H1 (cell line): Measurements from ENCODE around the gene JADE3. TPM values are rescaled to one million over a fixed set of nuclear protein-coding genes. Genes with fewer than 3 reads are reported as not detected.

Experiments
- CTCF ChIA-PET: fragments of 300-600 bp; sonication (Branson Sonifier 250); formaldehyde crosslinking; loops from one replicate; lab custom pipeline; 2021; ENCODE audit not compliant: partially characterized antibody; lab: Charles Lee
- POLR2A ChIA-PET: fragments of 300-600 bp; sonication (Branson Sonifier 250); formaldehyde crosslinking; loops from one replicate; lab custom pipeline; 2021; ENCODE audit warnings: inconsistent platforms; ENCODE audit not compliant: partially characterized antibody; lab: Charles Lee
- DNase-seq, 2 experiments: peaks; one replicate each; pipeline versions ENCODE4 v3.0.0 to v3.0.0-alpha.2; 2010 to 2022; ENCODE audit warnings: low spot score in 2 of 2, low read depth in 1 of 2, mixed read lengths in 1 of 2
- FAIRE-seq: peaks from 2 replicates; lab custom pipeline; 2011; peaks lifted over from hg19 to GRCh38; lab: Jason Lieb, UNC
- H2AFZ ChIP-seq: 2 replicates; pipeline ENCODE4 v1.8.1; 2012; ENCODE audit warnings: low read length, inconsistent platforms
- H2AK5ac ChIP-seq: 2 replicates; pipeline ENCODE4 v1.6.1; 2013; ENCODE audit warnings: low read depth, low read length
- H2BK120ac ChIP-seq: replicated peaks from 2 replicates; pipeline ENCODE3; 2013; ENCODE audit warnings: low read depth, low read length, inconsistent platforms
- H2BK12ac ChIP-seq: 2 replicates; pipeline ENCODE4 v1.6.1; 2013; ENCODE audit warnings: low read depth, low read length
- H2BK15ac ChIP-seq: 2 replicates; pipeline ENCODE4 v1.6.1; 2013; ENCODE audit warnings: low read length
- H2BK20ac ChIP-seq: 2 replicates; pipeline ENCODE4 v1.6.1; 2013; ENCODE audit warnings: low read length
- H2BK5ac ChIP-seq: 2 replicates; pipeline ENCODE4 v1.6.1; 2013; ENCODE audit warnings: low read depth, low read length
- H3K14ac ChIP-seq: 2 replicates; pipeline ENCODE4 v1.6.1; 2013; ENCODE audit warnings: inconsistent platforms; ENCODE audit not compliant: insufficient read length
- H3K18ac ChIP-seq: 2 replicates; pipeline ENCODE4 v1.6.1; 2013; ENCODE audit warnings: low read length; ENCODE audit errors: extremely low read depth
- H3K23ac ChIP-seq: 2 replicates; pipeline ENCODE4 v1.6.1; 2013; ENCODE audit warnings: inconsistent platforms; ENCODE audit not compliant: insufficient read length
- H3K23me2 ChIP-seq: 2 replicates; pipeline ENCODE4 v1.6.1; 2013; ENCODE audit warnings: low read depth, low read length
- H3K27ac ChIP-seq: 2 replicates; pipeline ENCODE4 v1.6.1; 2011; ENCODE audit warnings: low read depth, low read length, inconsistent platforms
- H3K27me3 ChIP-seq, 4 experiments: replicated peaks in 1 of 4; 1 replicate in 1 of 4; 2 replicates in 3 of 4; pipeline versions ENCODE4 v1.6.1 to v1.8.1; 2011 to 2013; ENCODE audit warnings: low read length in 3 of 4, mild to moderate bottlenecking in 3 of 4, inconsistent platforms in 2 of 4, mixed read lengths in 2 of 4, moderate library complexity in 1 of 4; ENCODE audit not compliant: control insufficient read depth in 3 of 4, insufficient read depth in 3 of 4; ENCODE audit errors: extremely low read depth in 1 of 4
- H3K36me3 ChIP-seq, 4 experiments: 2 replicates each; pipeline versions ENCODE4 v1.6.1 to v1.8.1; 2011 to 2013; ENCODE audit warnings: mild to moderate bottlenecking in 4 of 4, low read length in 3 of 4, moderate library complexity in 2 of 4, control low read depth in 1 of 4, inconsistent platforms in 1 of 4; ENCODE audit not compliant: insufficient read depth in 4 of 4, control insufficient read depth in 2 of 4
- H3K4ac ChIP-seq: replicated peaks from 2 replicates; pipeline ENCODE3; 2013; ENCODE audit warnings: low read length, low read depth, mixed read lengths, inconsistent platforms; ENCODE audit not compliant: insufficient read length
- H3K4me1 ChIP-seq, 4 experiments: replicated peaks in 1 of 4; 1 replicate in 1 of 4; 2 replicates in 3 of 4; pipeline versions ENCODE4 v1.6.1 to v1.8.1; 2011 to 2013; ENCODE audit warnings: low read length in 3 of 4, inconsistent platforms in 2 of 4, mixed read lengths in 1 of 4; ENCODE audit not compliant: insufficient read depth in 4 of 4, control insufficient read depth in 3 of 4
- H3K4me2 ChIP-seq, 2 experiments: 2 replicates each; pipeline versions ENCODE4 v1.6.1 to v1.8.1; 2011 to 2013; ENCODE audit warnings: low read depth in 2 of 2, low read length in 2 of 2, control low read depth in 1 of 2, inconsistent platforms in 1 of 2, mild to moderate bottlenecking in 1 of 2; ENCODE audit not compliant: insufficient read depth in 1 of 2
- H3K4me3 ChIP-seq, 4 experiments: fragments of 200-600, 300-600 bp in 1 of 4; sonication (generic), shearing (Covaris generic), sonication (Bioruptor Twin) in 1 of 4; 2 replicates each; pipeline versions ENCODE4 v1.5.1 to v1.8.1; 2011 to 2016; ENCODE audit warnings: low read length in 4 of 4, low read depth in 3 of 4, control low read depth in 2 of 4, inconsistent platforms in 2 of 4, mild to moderate bottlenecking in 2 of 4, mixed read lengths in 1 of 4, moderate library complexity in 1 of 4; ENCODE audit not compliant: insufficient read depth in 2 of 4; ENCODE audit errors: extremely low read depth in 1 of 4
- H3K56ac ChIP-seq: replicated peaks from 2 replicates; pipeline ENCODE3; 2013; ENCODE audit warnings: low read depth, mild to moderate bottlenecking, mixed read lengths, low read length, inconsistent platforms; ENCODE audit not compliant: insufficient read length
- H3K79me1 ChIP-seq: 2 replicates; pipeline ENCODE4 v1.6.1; 2013; ENCODE audit warnings: low read depth, low read length, control low read depth
- H3K79me2 ChIP-seq, 2 experiments: 2 replicates each; pipeline versions ENCODE4 v1.6.1 to v1.8.1; 2012 to 2013; ENCODE audit warnings: low read length in 2 of 2, mild to moderate bottlenecking in 2 of 2, inconsistent platforms in 1 of 2; ENCODE audit not compliant: insufficient read depth in 2 of 2, control insufficient read depth in 1 of 2
- H3K9ac ChIP-seq, 4 experiments: replicated peaks in 1 of 4; 1 replicate in 1 of 4; 2 replicates in 3 of 4; pipeline versions ENCODE4 v1.6.1 to v1.8.1; 2011 to 2013; ENCODE audit warnings: low read depth in 3 of 4, low read length in 3 of 4, control low read depth in 2 of 4, mild to moderate bottlenecking in 2 of 4, moderate library complexity in 2 of 4, inconsistent platforms in 1 of 4; ENCODE audit errors: extremely low read depth in 1 of 4
- H3K9me3 ChIP-seq, 2 experiments: 2 replicates each; pipeline versions ENCODE4 v1.6.1 to v1.8.1; 2012 to 2013; ENCODE audit warnings: mild to moderate bottlenecking in 2 of 2, moderate library complexity in 2 of 2, control low read depth in 1 of 2, inconsistent platforms in 1 of 2, low read depth in 1 of 2, low read length in 1 of 2, mixed read lengths in 1 of 2; ENCODE audit not compliant: insufficient read depth in 2 of 2
- H4K20me1 ChIP-seq, 2 experiments: replicated peaks in 1 of 2; 2 replicates each; pipeline versions ENCODE3 to v1.8.1; 2011 to 2013; ENCODE audit warnings: inconsistent platforms in 2 of 2, low read length in 2 of 2, mild to moderate bottlenecking in 1 of 2; ENCODE audit not compliant: insufficient read depth in 2 of 2, control insufficient read depth in 1 of 2
- H4K5ac ChIP-seq: 2 replicates; pipeline ENCODE4 v1.6.1; 2013; ENCODE audit warnings: low read length, low read depth, mixed read lengths, inconsistent platforms; ENCODE audit not compliant: insufficient read length
- H4K8ac ChIP-seq: 2 replicates; pipeline ENCODE4 v1.8.0; 2013; ENCODE audit warnings: mild to moderate bottlenecking, moderate library complexity, low read length, inconsistent platforms; ENCODE audit not compliant: insufficient read depth; ENCODE audit errors: extremely low read depth
- H4K91ac ChIP-seq: replicated peaks from 2 replicates; pipeline ENCODE3; 2013; ENCODE audit warnings: low read length, mixed read lengths, inconsistent platforms; ENCODE audit not compliant: insufficient read length
- JUN ChIP-seq: IDR thresholded peaks from 2 replicates; pipeline ENCODE4 v1.6.1; 2011; ENCODE audit warnings: low read depth, mild to moderate bottlenecking, improper control_type of control experiment, low read length
- POLR2A ChIP-seq, 2 experiments: IDR thresholded peaks; 1 replicate in 1 of 2; 2 replicates in 1 of 2; pipeline ENCODE4 v1.6.1; 2011; ENCODE audit warnings: low read depth in 2 of 2, low read length in 2 of 2, mild to moderate bottlenecking in 2 of 2; ENCODE audit errors: control extremely low read depth in 1 of 2
- whole genome bisulfite sequencing, 2 experiments: shearing (Covaris generic) in 1 of 2; methylation state at CpG; one replicate each; pipeline versions ENCODE4 v1.1.6 to v1.1.7; 2013 to 2015; ENCODE audit warnings: low lambda C conversion rate in 2 of 2, mixed read lengths in 2 of 2, inconsistent platforms in 1 of 2, low coverage in 1 of 2, missing lambda C conversion rate in 1 of 2; ENCODE audit not compliant: insufficient replicate concordance in 2 of 2, insufficient coverage in 1 of 2, insufficient read length in 1 of 2; ENCODE audit errors: extremely low coverage in 1 of 2, missing lambda C conversion rate in 1 of 2; 5-methylcytosine and 5-hydroxymethylcytosine counted together
- polyA plus RNA-seq, 7 experiments: library from polyadenylated mRNA; depleted of rRNA in 3 of 7; stranded (reverse) in 5 of 7; unstranded in 2 of 7; fragments of >200 nt in 5 of 7; fragments of 200-250 nt in 2 of 7; gene quantifications; 1 replicate in 5 of 7; 2 replicates in 1 of 7; 4 replicates in 1 of 7; pipeline versions ENCODE4 v1.2.1 to v1.2.3, GENCODE V29; 2011 to 2013; ENCODE audit warnings: missing spikeins in 2 of 7, mixed read lengths in 2 of 7
- total RNA-seq: library from RNA; stranded (reverse); fragmentation: NEBNext Ultra II Directional; extraction: Animal tissue kit (Norgen Biotek cat#: 25700); gene quantifications from 2 replicates; pipeline ENCODE4 v1.2.1, GENCODE V29; 2021

The JADE3 gene
- total and polyA plus RNA-seq, 2 of the 8 experiments (the other 6 are each of a cell fraction or from before 2014, with no cell fraction given), result 6.9 to 21.5 TPM

- H4K5ac ChIP-seq, result no peak overlapping the region
- no peak overlapping the region for H3K9ac ChIP-seq
- no peak overlapping the region for H2BK12ac ChIP-seq
- 81% methylated on average over 11 of the region's 11 CpGs; no CpG with 5 or more reads in 1 of the 2 experiments for WGBS, 2 experiments
- H3K23ac ChIP-seq, result no peak overlapping the region
- H2BK5ac ChIP-seq, result no peak overlapping the region
- no peak overlapping the region for H3K4me3 ChIP-seq
- no peaks in the 10 kb centered on the region for H3K79me1 ChIP-seq
- no peaks in the 10 kb centered on the region for H3K36me3 ChIP-seq
- H4K91ac ChIP-seq, result no peak overlapping the region
- H4K8ac ChIP-seq, result no peak overlapping the region
- no peak overlapping the region for H3K56ac ChIP-seq
- DNase-seq, result no peak
- no peaks in the 10 kb centered on the region for H3K27me3 ChIP-seq
- ChIA-PET CTCF (interaction anchor here (0.6 to 1.5 kb wide), 7 partner anchors 23 to 413 kb away, joined by 3 to 4 read pairs (median 3); no protein-coding TSS in a partner anchor), POLR2A (no interaction called here)
- no peak for FAIRE-seq
- no peaks in the 10 kb centered on the region for H4K20me1 ChIP-seq
- H3K4ac ChIP-seq, result no peak overlapping the region
- no peak overlapping the region for H2BK20ac ChIP-seq
- H2BK15ac ChIP-seq, result no peak overlapping the region
- H3K4me1 ChIP-seq, result no peaks in the 10 kb centered on the region
- no peak overlapping the region for H3K14ac ChIP-seq
- no peaks in the 10 kb centered on the region for H3K9me3 ChIP-seq
- H3K27ac ChIP-seq, result no peak overlapping the region
- no peaks in the 10 kb centered on the region for H3K79me2 ChIP-seq
- no peak overlapping the region for H3K4me2 ChIP-seq
- H2AK5ac ChIP-seq, result no peak overlapping the region
- no peak overlapping the region for H2BK120ac ChIP-seq
- no peak overlapping the region for H3K18ac ChIP-seq
- H3K23me2 ChIP-seq, result no peaks in the 10 kb centered on the region
- no peak overlapping the region for H2AFZ ChIP-seq
- TF ChIP-seq POLR2A (IDR thresholded peaks at IDR 0.05; ENCODE audit: control extremely low read depth in 1 of 2, low read depth in 2 of 2, low read length in 2 of 2) (no peak), JUN (no peak)
These were observed 181.6 kb downstream of the JADE3 start for GRCh38 chrX:47093860-47094259.
